Activated CD8-positive, alpha-beta memory T cell treated with anti-CD3 and anti-CD28 coated beads, Interleukin-2, amount 50 U/mL, for 24 hours (primary cell): ENCODE data around the gene HDGF.

Experiments
- DNase-seq: peaks from one replicate; pipeline ENCODE4 v3.0.0-alpha.2; 2020; ENCODE audit errors: extremely low read depth

The HDGF gene

DNA sequence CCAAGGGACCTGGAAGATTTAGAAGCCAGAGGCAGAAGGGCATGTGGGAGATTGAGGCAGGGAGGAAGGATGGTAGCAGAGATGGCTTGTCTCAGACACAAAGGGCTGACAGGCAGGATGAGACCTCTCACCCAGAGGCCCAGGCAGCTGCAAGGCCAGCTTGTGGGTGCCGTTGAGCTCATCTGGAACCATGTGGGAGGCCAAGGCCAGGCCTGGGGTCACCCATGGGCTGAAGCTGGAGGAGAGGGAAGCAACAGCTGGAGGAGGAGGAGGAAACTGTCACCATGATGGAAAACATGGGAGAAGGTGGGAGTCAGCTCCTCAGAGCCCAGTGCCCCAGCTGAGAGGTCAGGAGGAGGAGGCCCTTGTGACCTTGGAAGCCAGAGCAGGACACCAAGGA, 52.5 kb downstream of the HDGF start:
- DNase-seq: no peak

DNA sequence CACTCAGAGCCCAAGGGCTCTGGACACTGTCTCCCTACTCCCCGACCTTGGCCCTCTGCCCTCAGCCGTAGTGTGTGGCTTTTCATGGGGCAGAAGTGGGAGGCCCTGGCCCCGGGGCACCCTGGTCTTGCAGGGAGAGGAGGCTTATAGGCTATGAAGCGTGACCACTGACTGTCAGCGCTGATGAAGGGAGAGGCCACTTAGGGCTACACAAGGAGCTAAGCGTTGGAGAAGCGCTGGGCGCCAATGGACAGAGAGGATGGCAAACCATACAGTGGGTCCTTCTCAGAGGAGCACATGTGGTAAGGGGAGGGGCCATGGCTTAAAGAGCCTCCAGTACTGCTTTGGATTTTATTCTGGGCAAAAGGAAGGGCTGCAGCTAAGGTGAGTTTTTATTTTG, 54.0 kb downstream of the HDGF start:
- DNase-seq: no peak

DNA sequence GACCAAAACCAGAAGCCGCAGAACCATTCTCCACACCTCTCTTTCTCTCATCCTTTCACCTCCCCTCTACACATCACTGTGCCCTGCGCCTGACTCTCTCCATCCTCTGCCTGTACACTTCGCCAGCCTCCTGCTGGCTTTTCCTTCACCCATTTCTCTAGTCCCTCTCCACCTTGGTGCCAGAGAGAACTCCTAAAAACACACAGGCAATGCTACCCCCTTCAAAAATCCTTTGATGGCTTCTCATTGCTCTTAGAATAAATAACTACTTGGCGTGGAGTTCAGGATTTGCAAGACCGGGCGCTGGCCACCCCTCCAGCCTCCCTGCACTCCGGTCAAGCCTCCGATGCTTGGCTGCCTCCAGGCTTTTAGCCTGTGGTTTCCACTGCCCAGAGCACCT, 54.7 kb downstream of the HDGF start:
- DNase-seq: no peak

DNA sequence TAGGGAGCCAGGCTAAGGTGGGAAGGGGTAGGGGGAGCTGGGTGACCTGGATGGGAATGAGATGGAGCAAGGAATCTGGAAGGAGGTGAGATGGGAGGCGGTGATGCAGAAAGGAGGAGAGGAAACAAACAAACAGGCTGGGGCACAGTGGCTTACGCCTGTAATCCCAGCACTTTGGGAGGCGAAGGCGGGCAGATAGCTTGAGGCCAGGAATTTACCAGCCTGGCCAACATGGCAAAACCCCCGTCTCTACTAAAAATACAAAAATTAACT, 56.8 kb downstream of the HDGF start:
- no peak for DNase-seq

DNA sequence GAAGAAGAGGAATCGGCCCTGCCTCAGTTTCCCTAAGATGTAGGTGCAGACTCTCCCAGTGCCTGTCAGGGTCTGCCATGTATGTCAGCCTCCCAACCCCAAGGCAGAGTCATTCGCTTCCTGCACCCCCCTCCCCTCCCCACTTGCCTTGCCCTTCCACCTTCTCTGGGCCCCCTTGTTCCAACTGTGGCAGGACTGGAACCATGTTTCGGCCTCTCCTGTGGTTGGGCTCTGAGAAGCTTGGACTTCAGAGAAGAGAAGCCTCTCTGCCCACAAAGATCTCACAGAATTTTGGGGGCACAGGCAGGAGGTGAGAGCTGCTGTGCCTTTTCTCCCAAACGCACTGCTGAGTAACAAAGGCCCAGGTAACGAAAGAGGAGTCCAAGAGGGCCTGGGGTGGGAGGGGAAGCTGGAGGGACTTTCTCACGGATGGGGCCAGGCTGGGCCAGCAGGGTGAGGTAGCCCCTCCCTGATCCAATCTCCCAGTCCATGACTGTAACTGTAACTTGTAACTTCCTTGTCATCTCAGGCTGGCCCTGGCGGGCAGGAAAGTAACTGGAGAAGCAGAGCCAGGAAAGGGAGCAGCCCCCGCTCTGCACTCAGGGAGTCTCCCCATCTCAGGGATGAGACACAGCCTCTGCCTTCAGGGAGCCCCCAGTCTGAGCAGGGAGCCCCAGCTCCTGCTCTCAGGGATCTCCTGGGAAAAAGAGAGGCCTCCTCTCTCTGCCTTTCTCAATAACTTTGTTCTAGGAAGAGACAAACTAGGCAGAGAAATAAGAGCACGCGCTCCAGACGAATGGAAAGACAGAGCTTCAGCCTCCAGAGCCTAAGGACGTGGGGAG, 57.4 kb downstream of the HDGF start:
- no peak for DNase-seq

DNA sequence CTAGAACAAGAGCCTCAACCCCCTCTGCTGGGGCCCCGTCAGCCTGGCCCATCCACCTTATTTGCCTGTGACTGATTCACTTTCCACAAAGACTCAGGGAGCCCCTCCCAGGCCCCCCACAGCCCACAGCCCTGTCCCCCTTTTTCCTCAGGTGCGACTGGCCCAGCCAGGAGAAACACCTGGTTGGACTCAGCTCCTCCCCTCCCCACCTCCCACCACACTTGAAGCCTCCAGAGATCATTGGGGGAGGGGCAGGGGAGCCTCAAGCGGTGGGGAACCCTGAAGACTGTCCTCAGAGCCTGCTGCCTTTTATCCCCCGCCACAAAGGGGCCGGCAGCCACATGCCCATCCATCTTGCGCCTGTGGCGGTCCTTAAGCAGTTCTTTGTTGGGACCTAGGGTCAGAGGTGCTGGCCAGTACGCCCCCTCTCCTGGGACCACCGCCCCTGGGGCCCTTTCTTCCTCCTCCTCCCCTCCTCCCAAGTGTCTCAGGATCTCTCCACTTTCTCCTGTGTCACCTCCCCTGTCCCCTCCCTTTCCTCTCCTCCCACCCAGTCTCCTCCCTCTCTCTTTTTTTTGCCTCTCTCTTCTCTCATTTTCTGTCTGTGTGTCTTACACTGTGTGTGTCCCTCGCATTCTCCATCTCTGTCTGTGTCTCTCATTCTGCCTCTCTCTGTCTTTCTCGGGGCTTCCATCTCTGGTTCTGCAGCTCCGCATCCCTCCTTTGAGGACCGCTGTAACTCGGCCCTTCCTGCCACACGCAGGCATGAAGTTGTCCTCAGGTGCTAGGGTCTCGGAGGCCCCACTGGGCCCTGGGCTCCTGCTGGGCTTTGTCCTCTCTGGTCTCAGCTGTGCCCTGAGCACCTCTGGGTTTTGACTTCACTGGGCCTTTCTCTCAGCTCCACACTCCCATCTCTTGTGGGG, 58.3 kb downstream of the HDGF start:
- no peak for DNase-seq

DNA sequence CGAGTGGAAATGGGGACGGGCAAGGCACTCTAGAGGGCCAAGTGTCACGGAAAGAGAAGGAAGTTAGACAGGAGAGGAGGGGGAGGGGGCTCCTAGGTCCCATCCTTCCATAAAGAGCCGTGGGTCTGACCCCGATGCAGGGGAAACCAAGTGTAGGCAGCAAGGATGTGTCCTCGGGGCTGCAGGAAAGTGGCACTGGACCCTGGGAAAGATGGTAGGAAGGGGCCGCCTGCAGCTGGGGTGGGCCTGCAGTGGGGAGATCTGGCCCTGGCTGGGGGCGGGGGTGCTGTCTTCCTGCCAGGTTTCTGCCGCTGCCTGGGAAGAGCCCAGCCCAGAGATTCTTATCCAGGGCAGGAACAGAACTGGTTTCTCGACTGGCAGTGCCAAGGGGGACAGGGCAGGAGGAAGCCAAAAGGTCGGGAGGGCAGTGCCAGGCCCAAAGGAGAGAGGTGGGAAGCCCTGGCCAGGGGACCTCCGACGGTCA, 59.0 kb downstream of the HDGF start:
- no peak for DNase-seq
